PC-9 (cell line): Measurements from ENCODE around the gene ANKS1B.

Source experiments
- CTCF ChIP-seq: fragments of 200-600 bp; sonication (generic); conservative IDR thresholded peaks from 2 replicates; pipeline ENCODE4 v1.6.1; 2017; ENCODE audit warnings: mixed run types, antibody characterized with exemption, mild to moderate bottlenecking, moderate library complexity
- EZH2 ChIP-seq: fragments of 200-600 bp; sonication (generic); IDR thresholded peaks from 2 replicates; pipeline ENCODE4 v1.8.0; 2017; ENCODE audit warnings: antibody characterized with exemption, low read depth

- TF ChIP-seq CTCF (no peak), EZH2 (no peak)
These were observed 232.0 kb downstream of the ANKS1B start for GRCh38 chr12:99752740-99753139.
